Keratinocyte (primary cell): ENCODE results near the gene MTHFD2. TPM values are rescaled to one million over a fixed set of nuclear protein-coding genes. Genes with fewer than 3 reads are reported as not detected.
A peak's percentile ranks its signal among the peaks of the same experiment; 100 is the strongest.
"Not testable (repeated sequence)": the region's sequence is repeated elsewhere in the genome, so short reads cannot be mapped to it uniquely, and the experiment has no call there.

Experiments
- DNase-seq: peaks from one replicate; pipeline ENCODE4 v3.0.0-alpha.2; 2011; ENCODE audit warnings: low read depth, missing footprints, low spot score
- FAIRE-seq: peaks from 2 replicates; lab custom pipeline; 2011; peaks lifted over from hg19 to GRCh38; lab: Jason Lieb, UNC
- H2AFZ ChIP-seq: 2 replicates; pipeline ENCODE4 v1.6.0; 2012; ENCODE audit warnings: low read length, control low read depth, inconsistent platforms; ENCODE audit not compliant: control insufficient read depth
- H3K27ac ChIP-seq: 2 replicates; pipeline ENCODE4 v1.5.1; 2011; ENCODE audit warnings: low read length; ENCODE audit not compliant: control insufficient read depth, insufficient read depth
- H3K27me3 ChIP-seq: 3 replicates; pipeline ENCODE4 v1.6.0; 2011; ENCODE audit warnings: low read length; ENCODE audit not compliant: control insufficient read depth, insufficient read depth; ENCODE audit errors: extremely low read depth
- H3K36me3 ChIP-seq, 2 experiments: 2 replicates in 1 of 2; 3 replicates in 1 of 2; pipeline ENCODE4 v1.5.1; 2011; ENCODE audit warnings: low read length in 2 of 2, mild to moderate bottlenecking in 1 of 2; ENCODE audit not compliant: control insufficient read depth in 2 of 2, insufficient read depth in 2 of 2; ENCODE audit errors: extremely low read depth in 1 of 2
- H3K4me1 ChIP-seq: 3 replicates; pipeline ENCODE4 v1.5.1; 2011; ENCODE audit warnings: low read length; ENCODE audit not compliant: control insufficient read depth, insufficient read depth; ENCODE audit errors: extremely low read depth
- H3K4me2 ChIP-seq: 3 replicates; pipeline ENCODE4 v1.6.0; 2011; ENCODE audit warnings: low read depth, low read length; ENCODE audit not compliant: control insufficient read depth, insufficient read depth; ENCODE audit errors: extremely low read depth
- H3K4me3 ChIP-seq, 3 experiments: fragments of 200-600 bp in 1 of 3; sonication (generic) in 1 of 3; 2 replicates in 2 of 3; 3 replicates in 1 of 3; pipeline ENCODE4 v1.5.1; 2011 to 2016; ENCODE audit warnings: low read length in 3 of 3, mild to moderate bottlenecking in 3 of 3, control low read depth in 2 of 3, inconsistent platforms in 1 of 3, low read depth in 1 of 3, mixed read lengths in 1 of 3, mixed run types in 1 of 3, moderate library complexity in 1 of 3; ENCODE audit not compliant: control insufficient read depth in 2 of 3, insufficient read depth in 2 of 3; ENCODE audit errors: extremely low read depth in 1 of 3
- H3K79me2 ChIP-seq: 2 replicates; pipeline ENCODE4 v1.6.0; 2012; ENCODE audit warnings: low read length; ENCODE audit not compliant: control insufficient read depth, insufficient read depth
- H3K9ac ChIP-seq: 3 replicates; pipeline ENCODE4 v1.6.0; 2011; ENCODE audit warnings: low read length; ENCODE audit not compliant: control insufficient read depth, insufficient read depth; ENCODE audit errors: extremely low read depth
- H3K9me1 ChIP-seq: 3 replicates; pipeline ENCODE4 v1.6.0; 2011; ENCODE audit warnings: low read length; ENCODE audit not compliant: control insufficient read depth, insufficient read depth; ENCODE audit errors: extremely low read depth
- H3K9me3 ChIP-seq: 2 replicates; pipeline ENCODE4 v1.5.1; 2012; ENCODE audit warnings: low read depth, low read length; ENCODE audit not compliant: control insufficient read depth
- H4K20me1 ChIP-seq: 3 replicates; pipeline ENCODE4 v1.6.0; 2011; ENCODE audit warnings: low read length; ENCODE audit not compliant: control insufficient read depth, insufficient read depth; ENCODE audit errors: extremely low read depth
- CTCF ChIP-seq, 3 experiments: IDR thresholded peaks in 1 of 3; conservative IDR thresholded peaks in 1 of 3; optimal IDR thresholded peaks in 1 of 3; 2 replicates in 2 of 3; 3 replicates in 1 of 3; pipeline versions ENCODE3 to v1.5.1; 2011; ENCODE audit warnings: low read length in 3 of 3, mild to moderate bottlenecking in 3 of 3, moderate library complexity in 2 of 3, control low read depth in 1 of 3, inconsistent platforms in 1 of 3; ENCODE audit not compliant: insufficient read depth in 2 of 3; ENCODE audit errors: extremely low read depth in 1 of 3
- EZH2 ChIP-seq: IDR thresholded peaks from one replicate; pipeline ENCODE4 v1.6.1; 2012; ENCODE audit warnings: inconsistent platforms, mild to moderate bottlenecking, low read length, moderate library complexity
- dilution Hi-C: fragments of 300-500 bp; cut with MboI; formaldehyde crosslinking; loops from one replicate; pipeline ENCODE4 v1.7.0; 2020; ENCODE audit warnings: low sequenced_read_pairs; ENCODE audit not compliant: extremely low pct_ligation_motif_present
- polyA plus RNA-seq, 5 experiments: library from polyadenylated mRNA; depleted of rRNA in 3 of 5; stranded (reverse) in 3 of 5; stranded (forward) in 1 of 5; unstranded in 1 of 5; fragments of >200 nt; gene quantifications; 1 replicate in 1 of 5; 2 replicates in 3 of 5; 3 replicates in 1 of 5; pipeline versions ENCODE4 v1.2.1 to v1.2.3, GENCODE V29; 2011 to 2012; ENCODE audit warnings: missing spikeins in 2 of 5, low read depth in 1 of 5, low replicate concordance in 1 of 5

The MTHFD2 gene
- polyA plus RNA-seq, 1 donor (not counting 4 experiments of a cell fraction or from before 2014, with no cell fraction given), result 114 TPM

- no peak overlapping the region for H3K9ac ChIP-seq
- H3K27me3 ChIP-seq, result no peaks in the 10 kb centered on the region
- FAIRE-seq (no peak), DNase-seq (no peak)
- dilution Hi-C loops, result no loop called here
- H3K27ac ChIP-seq, result peak overlapping the region; percentile 25
- H4K20me1 ChIP-seq, result peaks cover 26% of the 10 kb centered on the region
- peaks cover 2% of the 10 kb centered on the region for H3K9me1 ChIP-seq
- no peak overlapping the region for H3K4me3 ChIP-seq
- no peak overlapping the region for H2AFZ ChIP-seq
- H3K79me2 ChIP-seq, result peaks cover 74% of the 10 kb centered on the region
- peaks cover 29% of the 10 kb centered on the region for H3K4me1 ChIP-seq
- peak overlapping the region; percentile 48 for H3K4me2 ChIP-seq
- peaks cover 17 to 52% of the 10 kb centered on the region in 2 experiments for H3K36me3 ChIP-seq
- H3K9me3 ChIP-seq, result no peaks in the 10 kb centered on the region
- TF ChIP-seq CTCF (optimal IDR thresholded peaks at IDR 0.05 in 1 of 3, IDR thresholded peaks at IDR 0.05 in 1 of 3, conservative IDR thresholded peaks at IDR 0.05 in 1 of 3; ENCODE audit: extremely low read depth in 1 of 3, insufficient read depth in 2 of 3, low read length in 3 of 3) (no peak), EZH2 (no peak)
Measured at GRCh38 chr2:74206180-74206688, 7.8 kb downstream of the MTHFD2 start.

GRCh38 chr2:74212702-74213410 is 14.4 kb downstream of the MTHFD2 start:
- Histone ChIP-seq H2AFZ (no peak overlapping the region), H3K4me2 (no peak overlapping the region), H3K36me3 (peaks cover 23 to 43% of the 10 kb centered on the region in 2 experiments), H4K20me1 (no peaks in the 10 kb centered on the region), H3K27me3 (no peaks in the 10 kb centered on the region), H3K27ac (no peak overlapping the region), H3K79me2 (peaks cover 8% of the 10 kb centered on the region), H3K9me1 (no peaks in the 10 kb centered on the region), H3K9me3 (no peaks in the 10 kb centered on the region), H3K4me1 (no peaks in the 10 kb centered on the region), H3K4me3 (no peak overlapping the region), H3K9ac (no peak overlapping the region)
- no peak for TF ChIP-seq CTCF (optimal IDR thresholded peaks at IDR 0.05 in 1 of 3, IDR thresholded peaks at IDR 0.05 in 1 of 3, conservative IDR thresholded peaks at IDR 0.05 in 1 of 3; ENCODE audit: extremely low read depth in 1 of 3, insufficient read depth in 2 of 3, low read length in 3 of 3)
- TF ChIP-seq EZH2, result no peak
- dilution Hi-C loops, result no loop called here
- FAIRE-seq, result no peak
- DNase-seq, result no peak

- H2AFZ ChIP-seq, H3K4me2 ChIP-seq, DNase-seq, H3K4me1 ChIP-seq, FAIRE-seq, H3K9ac ChIP-seq, H3K79me2 ChIP-seq, H3K27me3 ChIP-seq, H3K4me3 ChIP-seq, H4K20me1 ChIP-seq, H3K27ac ChIP-seq, H3K9me3 ChIP-seq, H3K9me1 ChIP-seq, dilution Hi-C loops: not testable (repeated sequence)
- H3K36me3 ChIP-seq, result peaks cover 16 to 41% of the 10 kb centered on the region in 2 experiments
Measured at GRCh38 chr2:74215771-74216170, 17.4 kb downstream of the MTHFD2 start.
